DOHH2 (cell line): ENCODE measurements around the gene HSDL2.

Experiments
- CTCF ChIP-seq: fragments of 200-600 bp; sonication (generic); IDR thresholded peaks from one replicate; pipeline ENCODE4 v1.5.1; 2014; ENCODE audit warnings: antibody characterized with exemption, mild to moderate bottlenecking, low read depth, low read length; ENCODE audit not compliant: poor library complexity, severe bottlenecking
- EZH2phosphoT487 ChIP-seq: fragments of 200-600 bp; sonication (generic); IDR thresholded peaks from 2 replicates; pipeline ENCODE4 v1.6.1; 2017; ENCODE audit warnings: borderline replicate concordance, mild to moderate bottlenecking, antibody characterized with exemption, low read length, moderate library complexity, mixed read lengths

GRCh38 chr9:112387115-112387514 lies 7.2 kb downstream of the HSDL2 start:
- no peak for TF ChIP-seq CTCF
- no peak for TF ChIP-seq EZH2phosphoT487
